RWPE2 (cell line): ENCODE data around the gene SLC44A5.
A peak's percentile ranks its signal among the peaks of the same experiment; 100 is the strongest.

Experiments
- ATAC-seq: fragments of 200-7000 bp; cut with Tn5 transposase; 3 replicates; pipeline ENCODE4 v1.9.1; 2021; ENCODE audit warnings: low read depth
- DNase-seq: peaks from one replicate; pipeline ENCODE4 v3.0.0-alpha.2; 2020; ENCODE audit warnings: low spot score
- H3K27ac ChIP-seq: fragments of 450-650 bp; 2 replicates; pipeline ENCODE4 v1.5.1; 2017; ENCODE audit warnings: mild to moderate bottlenecking; ENCODE audit not compliant: poor library complexity, severe bottlenecking
- H3K27me3 ChIP-seq: fragments of 250-450 bp; sonication (Bioruptor Pico); 2 replicates; pipeline ENCODE4 v1.5.1; 2021; ENCODE audit warnings: mild to moderate bottlenecking, moderate library complexity; ENCODE audit not compliant: insufficient read depth, poor library complexity, severe bottlenecking
- H3K36me3 ChIP-seq: fragments of 250-450 bp; sonication (Bioruptor Pico); 2 replicates; pipeline ENCODE4 v1.5.1; 2020; ENCODE audit warnings: low read depth, mild to moderate bottlenecking, moderate library complexity
- H3K4me1 ChIP-seq: fragments of 250-450 bp; sonication (Bioruptor Pico); 2 replicates; pipeline ENCODE4 v1.5.1; 2021; ENCODE audit warnings: mild to moderate bottlenecking, moderate library complexity; ENCODE audit not compliant: insufficient read depth, poor library complexity, severe bottlenecking
- H3K4me3 ChIP-seq: fragments of 250-450 bp; sonication (Bioruptor Pico); 2 replicates; pipeline ENCODE4 v1.5.1; 2021; ENCODE audit warnings: mild to moderate bottlenecking, moderate library complexity; ENCODE audit not compliant: severe bottlenecking
- H3K9me3 ChIP-seq: fragments of 250-450 bp; sonication (Bioruptor Pico); 2 replicates; pipeline ENCODE4 v1.5.1; 2021; ENCODE audit warnings: mild to moderate bottlenecking, moderate library complexity; ENCODE audit not compliant: severe bottlenecking
- TF ChIP-seq, protein P1 (sequence below): fragments of 450-650 bp; IDR thresholded peaks from one replicate; pipeline ENCODE4 v1.5.1; 2017; ENCODE audit warnings: mild to moderate bottlenecking, moderate library complexity; ENCODE audit not compliant: poor library complexity, severe bottlenecking

SLC44A5 gene

DNA sequence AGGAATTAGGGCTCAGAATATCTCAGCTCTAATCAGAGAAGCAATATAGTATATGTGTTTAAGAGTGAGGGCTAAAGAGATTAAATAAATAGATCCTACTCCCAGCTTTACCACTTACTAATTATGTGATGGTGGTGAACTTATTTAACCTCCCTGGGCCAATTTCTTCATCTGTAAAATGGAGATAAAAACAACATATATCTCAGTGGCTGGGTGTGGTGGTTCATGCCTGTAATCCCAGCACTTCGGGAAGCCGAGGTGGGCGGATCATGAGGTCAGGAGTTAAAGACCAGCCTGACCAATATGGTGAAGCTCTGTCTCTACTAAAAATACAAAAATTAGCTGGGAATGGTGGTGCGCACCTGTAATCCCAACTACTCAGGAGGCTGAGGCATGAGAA, 135.2 kb downstream of the SLC44A5 start:
- TF ChIP-seq, protein P1, sequence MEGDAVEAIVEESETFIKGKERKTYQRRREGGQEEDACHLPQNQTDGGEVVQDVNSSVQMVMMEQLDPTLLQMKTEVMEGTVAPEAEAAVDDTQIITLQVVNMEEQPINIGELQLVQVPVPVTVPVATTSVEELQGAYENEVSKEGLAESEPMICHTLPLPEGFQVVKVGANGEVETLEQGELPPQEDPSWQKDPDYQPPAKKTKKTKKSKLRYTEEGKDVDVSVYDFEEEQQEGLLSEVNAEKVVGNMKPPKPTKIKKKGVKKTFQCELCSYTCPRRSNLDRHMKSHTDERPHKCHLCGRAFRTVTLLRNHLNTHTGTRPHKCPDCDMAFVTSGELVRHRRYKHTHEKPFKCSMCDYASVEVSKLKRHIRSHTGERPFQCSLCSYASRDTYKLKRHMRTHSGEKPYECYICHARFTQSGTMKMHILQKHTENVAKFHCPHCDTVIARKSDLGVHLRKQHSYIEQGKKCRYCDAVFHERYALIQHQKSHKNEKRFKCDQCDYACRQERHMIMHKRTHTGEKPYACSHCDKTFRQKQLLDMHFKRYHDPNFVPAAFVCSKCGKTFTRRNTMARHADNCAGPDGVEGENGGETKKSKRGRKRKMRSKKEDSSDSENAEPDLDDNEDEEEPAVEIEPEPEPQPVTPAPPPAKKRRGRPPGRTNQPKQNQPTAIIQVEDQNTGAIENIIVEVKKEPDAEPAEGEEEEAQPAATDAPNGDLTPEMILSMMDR, result no peak
- ATAC-seq (no peak), DNase-seq (no peak)
- Histone ChIP-seq H3K27ac (no peak overlapping the region), H3K4me3 (no peak overlapping the region), H3K36me3 (no peaks in the 10 kb centered on the region), H3K9me3 (no peaks in the 10 kb centered on the region), H3K27me3 (no peaks in the 10 kb centered on the region), H3K4me1 (no peaks in the 10 kb centered on the region)

DNA sequence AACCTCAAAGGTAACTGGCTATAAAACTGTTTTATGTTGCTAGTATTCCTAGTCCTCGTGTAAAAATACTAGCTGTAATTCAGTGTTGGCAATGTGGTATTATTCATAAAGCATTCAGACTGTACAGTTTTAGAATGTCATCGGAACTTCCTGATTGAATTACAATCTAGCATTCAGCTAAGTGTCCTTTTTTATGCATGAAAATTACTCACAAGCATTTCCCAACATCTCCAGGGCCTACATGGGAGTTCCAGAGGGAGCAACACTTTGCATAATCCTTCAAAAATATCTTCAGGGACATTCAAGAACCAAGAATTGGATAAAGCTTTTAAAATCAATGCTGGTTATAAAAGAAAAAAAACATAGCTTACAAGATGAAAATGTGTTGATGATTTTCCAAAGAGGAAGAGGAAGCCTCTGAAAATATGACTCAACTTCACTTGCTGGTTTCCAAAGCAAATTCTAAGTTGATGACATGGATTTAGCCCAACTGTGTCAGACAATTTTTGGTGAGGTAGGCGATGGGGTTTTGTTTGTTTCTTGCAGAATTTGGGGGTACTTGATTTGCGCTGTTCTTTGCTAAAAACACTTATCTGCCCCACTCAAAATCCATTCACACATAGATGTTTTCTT, 137.8 kb downstream of the SLC44A5 start:
- TF ChIP-seq, protein P1, result no peak

DNA sequence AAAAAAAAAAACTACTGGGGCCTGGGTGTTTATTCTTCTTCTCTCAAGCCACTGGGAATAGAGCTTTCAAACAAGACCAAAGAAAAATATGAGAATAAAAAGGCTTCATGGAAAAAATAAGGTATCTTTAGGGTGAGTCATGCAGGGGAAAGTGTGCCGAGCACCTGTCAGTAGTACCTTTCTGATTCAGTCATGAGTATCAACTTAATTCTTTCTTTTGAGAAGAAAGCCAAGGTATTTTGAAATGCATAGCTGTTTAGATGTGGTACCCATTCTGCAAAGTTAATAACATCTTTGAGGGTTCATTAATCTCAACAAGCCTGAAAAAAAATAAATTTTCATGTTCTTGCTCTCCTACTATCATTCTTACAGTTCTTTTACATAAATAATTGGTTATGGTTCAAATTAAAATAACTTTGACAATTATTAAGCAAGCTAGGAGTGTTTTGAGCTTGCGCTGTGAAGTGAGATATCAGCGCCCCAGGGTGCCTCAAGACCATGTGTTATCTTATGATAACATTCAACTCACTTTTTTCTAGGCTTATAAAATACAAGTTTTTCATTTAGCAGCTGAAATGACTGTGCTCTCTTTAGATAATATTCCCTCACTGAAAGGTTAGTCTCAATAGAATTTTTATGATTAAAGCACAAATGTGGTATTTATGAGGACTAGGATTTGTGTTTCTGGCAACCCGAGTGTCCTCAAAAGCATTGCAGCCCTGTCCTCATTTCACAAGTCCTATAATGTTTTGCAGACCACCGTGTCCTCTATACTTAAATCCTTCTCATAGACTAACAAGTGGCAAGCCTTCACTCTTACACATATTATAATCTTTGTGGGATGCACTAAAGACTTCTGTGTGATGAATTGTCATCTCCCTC, 138.6 kb downstream of the SLC44A5 start:
- H3K36me3 ChIP-seq, result no peaks in the 10 kb centered on the region
- no peaks in the 10 kb centered on the region for H3K4me1 ChIP-seq
- H3K9me3 ChIP-seq, result no peaks in the 10 kb centered on the region
- TF ChIP-seq, protein P1, result no peak
- no peak overlapping the region for H3K27ac ChIP-seq
- no peaks in the 10 kb centered on the region for H3K27me3 ChIP-seq
- no peak overlapping the region for H3K4me3 ChIP-seq
- no peak for DNase-seq
- ATAC-seq, result no peak

More for the DNA sequence above, 137.8 kb downstream of the SLC44A5 start:
- no peaks in the 10 kb centered on the region for H3K36me3 ChIP-seq
- no peak for ATAC-seq
- H3K27ac ChIP-seq, result no peak overlapping the region
- DNase-seq, result no peak
- no peaks in the 10 kb centered on the region for H3K4me1 ChIP-seq
- no peaks in the 10 kb centered on the region for H3K9me3 ChIP-seq
- H3K4me3 ChIP-seq, result no peak overlapping the region
- no peaks in the 10 kb centered on the region for H3K27me3 ChIP-seq

DNA sequence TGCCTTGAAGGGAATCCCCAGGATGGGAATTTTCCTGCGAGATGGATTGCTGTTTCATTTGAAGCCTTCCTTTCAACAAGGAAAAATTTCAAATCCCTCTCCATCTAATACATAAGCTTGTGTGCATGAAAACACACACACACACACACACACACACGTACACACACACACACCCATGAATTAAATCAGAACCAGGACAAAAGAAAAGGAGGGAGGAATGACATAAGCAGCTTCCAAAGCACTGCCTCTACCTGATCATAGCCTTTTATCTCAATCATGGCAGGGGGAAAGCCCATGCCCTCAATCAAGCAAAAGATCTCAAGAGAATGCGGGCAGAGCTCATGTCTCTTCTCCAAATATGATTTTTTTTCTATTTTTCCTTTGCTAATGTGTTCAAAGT, 139.7 kb downstream of the SLC44A5 start:
- H3K4me3 ChIP-seq, result no peak overlapping the region
- H3K4me1 ChIP-seq, result no peaks in the 10 kb centered on the region
- H3K9me3 ChIP-seq, result no peaks in the 10 kb centered on the region
- TF ChIP-seq, protein P1, result no peak
- H3K27ac ChIP-seq, result no peak overlapping the region
- H3K27me3 ChIP-seq, result no peaks in the 10 kb centered on the region
- DNase-seq (no peak), ATAC-seq (no peak)
- no peaks in the 10 kb centered on the region for H3K36me3 ChIP-seq

DNA sequence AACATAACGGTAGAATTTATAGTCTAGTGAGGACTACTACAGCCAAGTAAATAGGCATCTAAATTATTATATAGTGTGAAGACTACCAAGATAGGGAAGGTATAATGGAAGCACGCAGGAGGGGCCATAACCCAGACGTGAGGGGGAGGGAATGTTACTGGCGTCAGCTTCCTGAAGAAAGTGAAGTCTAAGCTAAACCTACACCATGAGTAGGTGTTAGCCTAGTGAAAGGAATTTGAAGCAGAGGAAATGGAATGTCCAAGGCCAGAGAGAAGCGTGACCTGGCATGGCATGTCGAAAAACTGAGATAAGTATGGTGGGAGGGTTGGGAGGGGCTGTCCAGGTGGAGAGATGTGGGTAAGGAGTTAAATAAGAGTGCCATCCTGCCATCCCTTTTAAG, 140.5 kb downstream of the SLC44A5 start:
- H3K27ac ChIP-seq, result no peak overlapping the region
- no peaks in the 10 kb centered on the region for H3K4me1 ChIP-seq
- no peaks in the 10 kb centered on the region for H3K9me3 ChIP-seq
- H3K36me3 ChIP-seq, result no peaks in the 10 kb centered on the region
- H3K4me3 ChIP-seq, result no peak overlapping the region
- TF ChIP-seq, protein P1, result no peak
- H3K27me3 ChIP-seq, result no peaks in the 10 kb centered on the region
- ATAC-seq (peak; percentile 10; the same call in 1 of the 3 replicates), DNase-seq (no peak)
